WI38 (cell line): Measurements from ENCODE around the gene PSMB1.
A peak's percentile ranks its signal among the peaks of the same experiment; 100 is the strongest.
"Not testable (repeated sequence)": the region's sequence is repeated elsewhere in the genome, so short reads cannot be mapped to it uniquely, and the experiment has no call there.

Experiments used
- H3K4me3 ChIP-seq: 2 replicates; pipeline ENCODE4 v1.5.1; 2011; ENCODE audit warnings: low read depth, mild to moderate bottlenecking, control low read depth, low read length
- CTCF ChIP-seq: IDR thresholded peaks from 2 replicates; pipeline ENCODE4 v1.5.1; 2012; ENCODE audit warnings: low read depth, mild to moderate bottlenecking, control low read depth, low read length

Gene PSMB1

GRCh38 chr6:170522565-170523183, 30.4 kb downstream of the PSMB1 start:
- H3K4me3 ChIP-seq: no peak overlapping the region
- TF ChIP-seq CTCF: no peak

- H3K4me3 ChIP-seq: no peak overlapping the region
Measured at GRCh38 chr6:170516783-170517616, 36.1 kb downstream of the PSMB1 start.

GRCh38 chr6:170514908-170515307, 38.2 kb downstream of the PSMB1 start:
- no peak for TF ChIP-seq CTCF
- H3K4me3 ChIP-seq: no peak overlapping the region

More at GRCh38 chr6:170516783-170517616, 36.1 kb downstream of the PSMB1 start:
- TF ChIP-seq CTCF: peak; percentile 79

GRCh38 chr6:170512249-170512648, 40.9 kb downstream of the PSMB1 start:
- TF ChIP-seq CTCF: no peak
- no peak overlapping the region for H3K4me3 ChIP-seq

GRCh38 chr6:170510631-170511030, 42.5 kb downstream of the PSMB1 start:
- TF ChIP-seq CTCF: no peak
- no peak overlapping the region for H3K4me3 ChIP-seq

- no peak overlapping the region for H3K4me3 ChIP-seq
- no peak for TF ChIP-seq CTCF
Measured at GRCh38 chr6:170509723-170510018, 43.4 kb downstream of the PSMB1 start.

GRCh38 chr6:170508892-170509722, 44.0 kb downstream of the PSMB1 start:
- not testable (repeated sequence) for H3K4me3 ChIP-seq

GRCh38 chr6:170508275-170508674, 44.8 kb downstream of the PSMB1 start:
- H3K4me3 ChIP-seq: not testable (repeated sequence)

GRCh38 chr6:170507728-170508127, 45.4 kb downstream of the PSMB1 start:
- not testable (repeated sequence) for H3K4me3 ChIP-seq
